Keratinocyte (primary cell): Measurements from ENCODE around the gene TRAF3. TPM values are rescaled to one million over a fixed set of nuclear protein-coding genes. Genes with fewer than 3 reads are reported as not detected.

Experiments used
- DNase-seq: peaks from one replicate; pipeline ENCODE4 v3.0.0-alpha.2; 2011; ENCODE audit warnings: low read depth, missing footprints, low spot score
- FAIRE-seq: peaks from 2 replicates; lab custom pipeline; 2011; peaks lifted over from hg19 to GRCh38; lab: Jason Lieb, UNC
- H2AFZ ChIP-seq: 2 replicates; pipeline ENCODE4 v1.6.0; 2012; ENCODE audit warnings: low read length, control low read depth, inconsistent platforms; ENCODE audit not compliant: control insufficient read depth
- H3K27ac ChIP-seq: 2 replicates; pipeline ENCODE4 v1.5.1; 2011; ENCODE audit warnings: low read length; ENCODE audit not compliant: control insufficient read depth, insufficient read depth
- H3K27me3 ChIP-seq: 3 replicates; pipeline ENCODE4 v1.6.0; 2011; ENCODE audit warnings: low read length; ENCODE audit not compliant: control insufficient read depth, insufficient read depth; ENCODE audit errors: extremely low read depth
- H3K36me3 ChIP-seq, 2 experiments: 2 replicates in 1 of 2; 3 replicates in 1 of 2; pipeline ENCODE4 v1.5.1; 2011; ENCODE audit warnings: low read length in 2 of 2, mild to moderate bottlenecking in 1 of 2; ENCODE audit not compliant: control insufficient read depth in 2 of 2, insufficient read depth in 2 of 2; ENCODE audit errors: extremely low read depth in 1 of 2
- H3K4me1 ChIP-seq: 3 replicates; pipeline ENCODE4 v1.5.1; 2011; ENCODE audit warnings: low read length; ENCODE audit not compliant: control insufficient read depth, insufficient read depth; ENCODE audit errors: extremely low read depth
- H3K4me2 ChIP-seq: 3 replicates; pipeline ENCODE4 v1.6.0; 2011; ENCODE audit warnings: low read depth, low read length; ENCODE audit not compliant: control insufficient read depth, insufficient read depth; ENCODE audit errors: extremely low read depth
- H3K4me3 ChIP-seq, 3 experiments: fragments of 200-600 bp in 1 of 3; sonication (generic) in 1 of 3; 2 replicates in 2 of 3; 3 replicates in 1 of 3; pipeline ENCODE4 v1.5.1; 2011 to 2016; ENCODE audit warnings: low read length in 3 of 3, mild to moderate bottlenecking in 3 of 3, control low read depth in 2 of 3, inconsistent platforms in 1 of 3, low read depth in 1 of 3, mixed read lengths in 1 of 3, mixed run types in 1 of 3, moderate library complexity in 1 of 3; ENCODE audit not compliant: control insufficient read depth in 2 of 3, insufficient read depth in 2 of 3; ENCODE audit errors: extremely low read depth in 1 of 3
- H3K79me2 ChIP-seq: 2 replicates; pipeline ENCODE4 v1.6.0; 2012; ENCODE audit warnings: low read length; ENCODE audit not compliant: control insufficient read depth, insufficient read depth
- H3K9ac ChIP-seq: 3 replicates; pipeline ENCODE4 v1.6.0; 2011; ENCODE audit warnings: low read length; ENCODE audit not compliant: control insufficient read depth, insufficient read depth; ENCODE audit errors: extremely low read depth
- H3K9me1 ChIP-seq: 3 replicates; pipeline ENCODE4 v1.6.0; 2011; ENCODE audit warnings: low read length; ENCODE audit not compliant: control insufficient read depth, insufficient read depth; ENCODE audit errors: extremely low read depth
- H3K9me3 ChIP-seq: 2 replicates; pipeline ENCODE4 v1.5.1; 2012; ENCODE audit warnings: low read depth, low read length; ENCODE audit not compliant: control insufficient read depth
- H4K20me1 ChIP-seq: 3 replicates; pipeline ENCODE4 v1.6.0; 2011; ENCODE audit warnings: low read length; ENCODE audit not compliant: control insufficient read depth, insufficient read depth; ENCODE audit errors: extremely low read depth
- EZH2 ChIP-seq: IDR thresholded peaks from one replicate; pipeline ENCODE4 v1.6.1; 2012; ENCODE audit warnings: inconsistent platforms, mild to moderate bottlenecking, low read length, moderate library complexity
- dilution Hi-C: fragments of 300-500 bp; cut with MboI; formaldehyde crosslinking; loops from one replicate; pipeline ENCODE4 v1.7.0; 2020; ENCODE audit warnings: low sequenced_read_pairs; ENCODE audit not compliant: extremely low pct_ligation_motif_present
- polyA plus RNA-seq, 5 experiments: library from polyadenylated mRNA; depleted of rRNA in 3 of 5; stranded (reverse) in 3 of 5; stranded (forward) in 1 of 5; unstranded in 1 of 5; fragments of >200 nt; gene quantifications; 1 replicate in 1 of 5; 2 replicates in 3 of 5; 3 replicates in 1 of 5; pipeline versions ENCODE4 v1.2.1 to v1.2.3, GENCODE V29; 2011 to 2012; ENCODE audit warnings: missing spikeins in 2 of 5, low read depth in 1 of 5, low replicate concordance in 1 of 5
- TF ChIP-seq, protein P1 (sequence below), 3 experiments: IDR thresholded peaks in 1 of 3; conservative IDR thresholded peaks in 1 of 3; optimal IDR thresholded peaks in 1 of 3; 2 replicates in 2 of 3; 3 replicates in 1 of 3; pipeline versions ENCODE3 to v1.5.1; 2011; ENCODE audit warnings: low read length in 3 of 3, mild to moderate bottlenecking in 3 of 3, moderate library complexity in 2 of 3, control low read depth in 1 of 3, inconsistent platforms in 1 of 3; ENCODE audit not compliant: insufficient read depth in 2 of 3; ENCODE audit errors: extremely low read depth in 1 of 3

TRAF3 gene
- polyA plus RNA-seq, 1 donor (not counting 4 experiments of a cell fraction or from before 2014, with no cell fraction given), result 12.5 TPM

DNA sequence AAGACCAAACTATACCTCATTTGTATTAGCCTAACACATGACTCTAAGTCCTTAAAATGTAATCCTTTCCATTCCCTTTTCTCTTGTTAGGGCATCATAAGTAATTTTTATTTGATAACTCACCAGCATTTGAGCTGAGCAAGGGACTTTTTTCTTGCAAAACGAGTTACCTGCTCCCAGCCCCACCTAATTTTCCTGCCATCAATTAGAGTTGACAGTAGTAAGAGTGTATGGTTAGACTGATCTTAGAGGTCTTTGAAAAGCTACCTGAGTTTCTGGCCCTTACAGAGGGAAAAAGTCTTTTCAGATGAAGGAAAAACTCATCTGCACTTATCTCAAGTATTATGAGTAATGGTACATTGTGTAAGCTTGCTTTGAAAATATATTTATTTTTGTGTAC, 111.5 kb downstream of the TRAF3 start:
- Histone ChIP-seq H3K27ac (no peak overlapping the region), H2AFZ (no peak overlapping the region), H3K9me3 (no peaks in the 10 kb centered on the region), H3K4me3 (no peak overlapping the region), H4K20me1 (no peaks in the 10 kb centered on the region), H3K36me3 (peaks cover 19 to 24% of the 10 kb centered on the region in 2 experiments), H3K27me3 (no peaks in the 10 kb centered on the region), H3K9ac (no peak overlapping the region), H3K4me1 (no peaks in the 10 kb centered on the region), H3K9me1 (no peaks in the 10 kb centered on the region), H3K79me2 (no peaks in the 10 kb centered on the region), H3K4me2 (no peak overlapping the region)
- dilution Hi-C loops, result no loop called here
- TF ChIP-seq EZH2, result no peak
- TF ChIP-seq, protein P1, sequence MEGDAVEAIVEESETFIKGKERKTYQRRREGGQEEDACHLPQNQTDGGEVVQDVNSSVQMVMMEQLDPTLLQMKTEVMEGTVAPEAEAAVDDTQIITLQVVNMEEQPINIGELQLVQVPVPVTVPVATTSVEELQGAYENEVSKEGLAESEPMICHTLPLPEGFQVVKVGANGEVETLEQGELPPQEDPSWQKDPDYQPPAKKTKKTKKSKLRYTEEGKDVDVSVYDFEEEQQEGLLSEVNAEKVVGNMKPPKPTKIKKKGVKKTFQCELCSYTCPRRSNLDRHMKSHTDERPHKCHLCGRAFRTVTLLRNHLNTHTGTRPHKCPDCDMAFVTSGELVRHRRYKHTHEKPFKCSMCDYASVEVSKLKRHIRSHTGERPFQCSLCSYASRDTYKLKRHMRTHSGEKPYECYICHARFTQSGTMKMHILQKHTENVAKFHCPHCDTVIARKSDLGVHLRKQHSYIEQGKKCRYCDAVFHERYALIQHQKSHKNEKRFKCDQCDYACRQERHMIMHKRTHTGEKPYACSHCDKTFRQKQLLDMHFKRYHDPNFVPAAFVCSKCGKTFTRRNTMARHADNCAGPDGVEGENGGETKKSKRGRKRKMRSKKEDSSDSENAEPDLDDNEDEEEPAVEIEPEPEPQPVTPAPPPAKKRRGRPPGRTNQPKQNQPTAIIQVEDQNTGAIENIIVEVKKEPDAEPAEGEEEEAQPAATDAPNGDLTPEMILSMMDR (optimal IDR thresholded peaks at IDR 0.05 in 1 of 3, IDR thresholded peaks at IDR 0.05 in 1 of 3, conservative IDR thresholded peaks at IDR 0.05 in 1 of 3; ENCODE audit: extremely low read depth in 1 of 3, insufficient read depth in 2 of 3, low read length in 3 of 3), result no peak
- DNase-seq (no peak), FAIRE-seq (no peak)

DNA sequence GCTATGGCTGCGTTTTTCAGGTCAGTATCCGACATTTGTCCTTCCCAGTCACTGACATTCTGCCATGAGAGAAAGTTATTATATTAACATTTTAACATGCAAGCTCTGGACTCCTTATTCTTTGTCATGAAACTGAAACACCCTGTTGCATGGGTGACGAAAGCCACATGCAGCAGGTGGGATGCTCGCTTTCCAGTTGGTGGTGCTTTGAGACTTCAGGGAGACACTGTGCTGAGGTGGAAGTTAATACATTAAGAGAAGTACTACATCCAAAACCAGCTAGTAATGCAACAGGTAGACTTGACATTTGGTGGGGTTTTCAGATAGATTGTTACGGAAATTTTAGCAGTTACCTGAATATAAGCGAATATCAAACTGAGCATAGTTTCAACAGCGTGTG, 112.4 kb downstream of the TRAF3 start:
- dilution Hi-C loops, result no loop called here

DNA sequence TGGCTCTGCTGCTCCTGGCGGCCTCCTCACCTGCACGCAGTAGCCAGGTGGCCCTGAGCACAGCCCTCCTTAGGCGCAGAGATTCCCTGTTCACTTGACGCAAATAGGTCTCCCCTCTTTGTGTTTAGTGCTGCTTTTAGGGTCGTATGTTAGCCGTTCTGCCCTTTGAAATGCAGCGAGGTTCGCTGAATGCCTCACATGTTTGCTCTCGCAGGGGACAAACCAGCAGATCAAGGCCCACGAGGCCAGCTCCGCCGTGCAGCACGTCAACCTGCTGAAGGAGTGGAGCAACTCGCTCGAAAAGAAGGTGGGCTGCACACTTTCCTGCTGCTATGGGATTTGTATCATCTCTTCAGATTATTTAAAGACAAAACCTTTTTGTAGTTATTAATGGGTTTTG, 113.9 kb downstream of the TRAF3 start:
- Histone ChIP-seq H3K27ac (no peak overlapping the region), H3K27me3 (no peaks in the 10 kb centered on the region), H3K9me3 (no peaks in the 10 kb centered on the region), H3K79me2 (no peaks in the 10 kb centered on the region), H3K4me1 (no peaks in the 10 kb centered on the region), H2AFZ (no peak overlapping the region), H3K9ac (no peak overlapping the region), H3K9me1 (no peaks in the 10 kb centered on the region), H3K36me3 (peaks cover 16% of the 10 kb centered on the region in 2 experiments), H3K4me2 (no peak overlapping the region), H3K4me3 (no peak overlapping the region), H4K20me1 (no peaks in the 10 kb centered on the region)
- TF ChIP-seq, protein P1 (optimal IDR thresholded peaks at IDR 0.05 in 1 of 3, IDR thresholded peaks at IDR 0.05 in 1 of 3, conservative IDR thresholded peaks at IDR 0.05 in 1 of 3; ENCODE audit: extremely low read depth in 1 of 3, insufficient read depth in 2 of 3, low read length in 3 of 3), result no peak
- no peak for TF ChIP-seq EZH2
- dilution Hi-C loops, result no loop called here
- FAIRE-seq (no peak), DNase-seq (no peak)

More for the DNA sequence above, 112.4 kb downstream of the TRAF3 start:
- no peak for TF ChIP-seq EZH2
- H3K27ac ChIP-seq, result no peak overlapping the region
- H4K20me1 ChIP-seq, result no peaks in the 10 kb centered on the region
- H3K9me1 ChIP-seq, result no peaks in the 10 kb centered on the region
- H3K79me2 ChIP-seq, result no peaks in the 10 kb centered on the region
- FAIRE-seq, result no peak
- no peak overlapping the region for H3K4me2 ChIP-seq
- no peak for DNase-seq
- no peak overlapping the region for H2AFZ ChIP-seq
- no peaks in the 10 kb centered on the region for H3K27me3 ChIP-seq
- no peak overlapping the region for H3K9ac ChIP-seq
- no peaks in the 10 kb centered on the region for H3K4me1 ChIP-seq
- H3K4me3 ChIP-seq, result no peak overlapping the region
- no peaks in the 10 kb centered on the region for H3K9me3 ChIP-seq
- peaks cover 19 to 20% of the 10 kb centered on the region in 2 experiments for H3K36me3 ChIP-seq
